Fibroblast of mammary gland (primary cell): ENCODE data around the gene PHLDA3.

ENCODE experiments used
- DNase-seq: peaks from one replicate; pipeline ENCODE4 v3.0.0-alpha.2; 2010; ENCODE audit warnings: low read depth
- H3K4me3 ChIP-seq: 2 replicates; pipeline ENCODE4 v1.5.1; 2011; ENCODE audit warnings: low read depth, mild to moderate bottlenecking, low read length, moderate library complexity; ENCODE audit not compliant: control insufficient read depth
- CTCF ChIP-seq: conservative IDR thresholded peaks from 2 replicates; pipeline ENCODE4 v1.5.1; 2011; ENCODE audit warnings: low read depth, low read length, inconsistent platforms; ENCODE audit not compliant: control insufficient read depth, insufficient read depth

The PHLDA3 gene

GRCh38 chr1:201508809-201509208 lies 39.8 kb upstream of the PHLDA3 start:
- TF ChIP-seq CTCF: no peak
- H3K4me3 ChIP-seq: no peak overlapping the region
- DNase-seq: no peak

- no peak for DNase-seq
- peak overlapping the region; percentile 62 for H3K4me3 ChIP-seq
- TF ChIP-seq CTCF: no peak
Observed at GRCh38 chr1:201507360-201507675, 38.3 kb upstream of the PHLDA3 start.

- DNase-seq: peak; percentile 72
- peak within 1 kb of the TSS; percentile 62 for H3K4me3 ChIP-seq
- no peak for TF ChIP-seq CTCF
Observed at GRCh38 chr1:201506557-201507359, 37.8 kb upstream of the PHLDA3 start, which contains the start of gene CSRP1. Gene CSRP1, minus strand, starts transcription at chr1:201507123. Its CDS starts 10,820 bp downstream, at chr1:201496303.

GRCh38 chr1:201506092-201506491 lies 37.1 kb upstream of the PHLDA3 start:
- no peak for DNase-seq
- no peak for TF ChIP-seq CTCF
- H3K4me3 ChIP-seq: peak overlapping the region; percentile 62

GRCh38 chr1:201505503-201505890 lies 36.5 kb upstream of the PHLDA3 start:
- peak; percentile 56 for DNase-seq
- H3K4me3 ChIP-seq: peak overlapping the region; percentile 62
- TF ChIP-seq CTCF: no peak

- no peak for TF ChIP-seq CTCF
- DNase-seq: no peak
- H3K4me3 ChIP-seq: no peak overlapping the region
Observed at GRCh38 chr1:201504799-201505502, 36.0 kb upstream of the PHLDA3 start.
